GM19463 (cell line): Measurements from ENCODE around the gene ELMO1.

Experiments
- ATAC-seq: cut with Tn5 transposase; IDR thresholded peaks from one replicate; pipeline ENCODE4 v1.9.1; 2021; ENCODE audit warnings: mild to moderate bottlenecking, moderate library complexity; ENCODE audit not compliant: unreplicated experiment

ELMO1 gene

DNA sequence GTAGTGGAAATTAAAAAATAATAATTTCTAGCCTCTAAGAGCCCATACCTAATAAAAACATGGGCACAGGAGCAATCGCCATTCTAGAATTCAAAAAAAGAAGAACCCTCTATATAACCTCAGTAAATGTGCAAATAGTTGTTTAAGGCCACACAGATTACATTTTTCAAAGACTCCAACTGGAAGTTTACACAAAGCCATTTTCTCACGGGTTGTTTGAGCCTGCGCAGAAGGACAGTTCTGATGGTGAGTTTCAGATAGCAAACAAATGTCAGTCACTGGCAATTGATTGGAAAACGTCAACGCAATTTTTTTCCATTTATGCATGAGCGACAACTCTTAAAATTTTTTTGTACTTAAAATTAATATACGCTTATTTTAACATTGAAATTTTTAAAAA is 23.0 kb upstream of the ELMO1 start:
- ATAC-seq, result no peak

DNA sequence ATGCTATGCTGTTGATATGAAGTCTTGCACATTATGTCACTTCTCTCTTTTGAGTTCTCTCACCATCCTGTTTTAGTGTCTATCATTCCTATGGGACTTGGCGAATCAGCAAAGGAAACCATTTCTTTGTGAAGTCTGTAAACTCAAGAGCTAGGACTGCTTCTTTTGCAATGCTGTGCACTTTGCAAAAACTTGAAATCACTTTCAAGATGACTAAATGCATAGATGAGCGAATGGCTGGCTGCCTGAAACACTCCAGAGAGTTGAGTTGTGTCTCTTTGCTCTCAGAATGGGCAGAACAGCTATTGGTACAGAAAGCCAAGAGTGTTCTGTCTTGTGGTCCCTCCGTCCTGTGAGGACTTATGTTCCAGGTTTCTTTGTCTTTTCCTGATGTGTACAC is 18.3 kb upstream of the ELMO1 start:
- no peak for ATAC-seq

DNA sequence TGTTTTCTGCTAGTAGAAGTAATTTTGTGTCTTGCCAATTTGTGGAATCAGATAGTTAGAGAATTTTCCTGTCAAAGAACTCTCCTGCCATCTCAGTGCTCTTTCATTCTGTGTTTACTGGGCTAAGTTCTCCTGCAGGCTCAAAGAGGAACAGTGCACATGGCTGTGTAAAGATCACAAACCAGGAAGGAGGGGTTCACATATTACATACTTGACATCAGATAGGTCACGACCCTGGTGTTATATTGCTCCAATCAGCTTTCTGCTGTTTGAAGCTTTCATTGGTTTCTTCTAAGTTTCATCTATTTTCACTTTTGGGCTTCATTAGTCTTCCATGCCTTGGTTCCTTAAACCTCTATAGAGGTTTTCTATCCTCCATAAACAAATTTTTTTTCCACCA is 13.5 kb upstream of the ELMO1 start:
- no peak for ATAC-seq

DNA sequence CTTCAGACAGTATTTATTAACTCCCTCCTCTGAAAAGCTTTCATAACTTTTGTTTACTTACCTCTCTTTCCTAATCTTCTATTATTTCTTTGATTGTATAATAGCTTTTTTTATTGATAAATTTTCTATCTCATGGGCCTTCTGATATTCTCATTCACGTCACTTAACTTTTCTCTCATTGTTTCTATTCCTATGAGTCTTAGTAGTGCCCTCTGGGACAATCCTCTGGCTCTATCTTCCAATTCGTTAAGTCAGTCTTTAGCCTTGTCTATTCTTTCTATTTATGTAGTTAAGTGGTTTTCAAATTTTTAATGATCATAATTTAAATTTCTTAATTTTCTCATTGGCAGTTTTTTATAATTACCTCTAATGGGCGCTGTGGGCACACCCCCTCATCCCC is 6.4 kb upstream of the ELMO1 start:
- ATAC-seq, result no peak

DNA sequence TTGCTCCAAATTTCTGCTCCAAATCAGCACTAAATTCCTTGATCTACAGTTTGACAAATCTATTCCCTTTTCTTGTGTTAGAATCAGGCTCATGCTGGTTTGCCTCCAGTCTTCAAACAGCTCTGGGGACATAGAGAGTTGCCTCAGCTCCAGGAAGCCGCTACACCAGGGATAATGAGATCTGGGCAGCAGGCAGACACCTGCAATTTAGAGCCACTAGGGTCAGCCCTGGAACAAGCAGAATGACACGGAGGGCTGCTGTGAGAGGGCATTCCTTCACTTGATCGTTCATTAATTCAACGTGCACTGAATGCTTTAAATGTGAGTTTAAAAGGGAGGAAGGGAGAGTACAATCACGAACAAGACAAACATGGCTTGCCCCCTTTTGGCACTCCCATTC is 3.7 kb upstream of the ELMO1 start:
- no peak for ATAC-seq

DNA sequence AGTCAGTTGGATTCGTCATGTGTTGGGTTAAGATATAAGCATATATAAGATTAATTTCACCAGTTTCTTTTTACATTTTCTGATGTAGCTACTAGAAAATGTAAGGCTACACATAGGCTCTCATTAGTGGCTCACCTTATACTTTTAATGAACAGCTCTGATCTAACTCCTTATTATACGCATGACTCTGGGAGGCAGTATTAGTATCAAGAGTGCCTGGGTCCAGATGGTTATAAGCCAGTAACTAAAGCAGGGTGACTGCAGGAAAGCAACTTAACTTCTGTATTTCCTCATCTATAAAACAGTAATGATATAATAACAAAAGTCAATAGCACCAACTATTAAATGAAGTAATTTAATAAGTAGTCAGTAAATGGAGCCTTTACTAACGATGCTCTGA is 1.4 kb upstream of the ELMO1 start:
- no peak for ATAC-seq

DNA sequence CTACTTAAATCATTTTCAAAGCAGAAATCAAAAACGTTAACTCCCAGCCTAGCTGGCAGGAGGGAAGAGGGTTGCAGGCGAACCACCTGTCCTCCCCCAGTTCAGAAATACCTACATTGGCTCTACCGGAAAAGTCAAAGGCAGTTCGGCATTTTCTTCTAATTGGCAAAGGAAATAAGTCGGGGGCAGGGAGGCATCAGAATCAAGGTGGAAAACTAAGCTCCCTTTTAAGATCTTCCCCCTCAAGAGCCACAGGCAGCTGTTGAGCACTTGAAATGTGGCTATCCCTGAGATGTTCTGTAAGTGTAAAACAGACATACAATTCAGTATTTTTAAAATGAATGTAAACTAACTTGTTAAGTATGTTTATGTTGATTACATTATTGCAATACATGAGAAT is 957 bp upstream of the ELMO1 start:
- no peak for ATAC-seq

DNA sequence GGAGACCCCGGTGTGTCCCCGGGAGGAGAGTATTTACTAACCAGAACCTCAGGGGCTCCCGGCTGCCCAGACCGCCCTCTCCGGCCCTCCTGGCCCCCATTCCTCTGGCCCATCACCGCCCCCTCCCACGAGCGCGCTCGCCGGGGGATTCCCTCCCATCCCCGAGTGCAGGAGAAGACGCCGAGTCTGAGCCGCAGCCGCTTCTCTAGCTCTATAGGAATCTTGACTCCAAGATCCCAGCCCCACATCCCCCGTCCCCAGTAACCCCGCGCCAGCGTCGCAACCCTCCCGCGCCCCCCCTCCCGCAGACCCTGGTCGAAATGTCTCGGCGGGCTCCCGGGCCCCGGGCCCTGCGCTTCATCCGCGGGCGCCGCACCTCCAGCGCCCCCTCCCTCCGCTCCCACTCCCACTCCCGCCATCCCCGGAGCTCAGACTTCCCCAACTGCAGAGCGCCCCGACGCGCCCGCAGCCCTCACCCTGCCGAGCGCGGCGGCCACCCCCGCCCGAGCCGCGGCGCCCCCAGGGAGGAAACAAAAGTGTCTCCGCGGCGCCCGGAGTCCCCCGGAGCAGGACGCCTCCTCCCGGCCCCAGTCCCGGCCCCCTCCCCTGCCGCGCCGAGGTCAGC is 541 bp downstream of the ELMO1 start:
- peak; percentile 24 for ATAC-seq

DNA sequence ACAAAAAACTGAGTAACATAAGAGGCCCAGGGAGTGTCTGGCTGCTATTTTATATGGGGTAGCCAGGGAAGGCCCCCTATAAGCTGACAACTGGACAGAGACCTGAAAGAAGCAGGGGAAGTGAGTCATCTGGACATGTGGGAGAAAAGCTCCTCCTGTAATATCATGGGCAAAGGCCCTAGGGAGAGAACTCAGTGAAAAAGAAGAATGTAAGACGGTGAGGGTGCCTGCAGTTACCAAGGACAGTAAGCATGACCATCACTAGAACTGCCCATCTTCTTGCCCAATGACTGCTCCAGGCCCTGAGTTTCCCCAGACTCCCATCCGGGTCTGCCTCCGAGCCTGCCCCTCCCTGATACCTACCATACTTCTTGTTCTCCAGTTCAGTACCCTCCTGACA is 2.3 kb downstream of the ELMO1 start:
- ATAC-seq, result no peak

DNA sequence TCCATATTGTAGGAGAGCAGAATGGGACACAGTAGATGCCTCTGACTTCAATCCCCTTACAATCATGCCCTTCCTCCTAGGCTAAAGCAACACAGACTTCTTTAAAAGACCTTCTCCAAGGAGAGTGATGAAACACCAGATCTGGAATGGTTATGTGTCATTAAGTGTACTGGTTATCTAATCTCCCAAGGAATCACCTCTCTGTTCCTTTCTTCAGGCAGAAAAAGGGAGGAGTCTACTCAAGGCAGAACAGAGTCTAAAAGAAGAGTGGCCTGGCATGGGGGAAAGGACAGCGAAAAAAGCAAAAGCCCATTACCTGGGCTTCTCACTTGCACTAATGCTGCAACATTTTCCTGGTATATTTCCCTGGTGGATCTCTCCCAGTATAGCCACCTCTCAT is 2.9 kb downstream of the ELMO1 start:
- no peak for ATAC-seq

DNA sequence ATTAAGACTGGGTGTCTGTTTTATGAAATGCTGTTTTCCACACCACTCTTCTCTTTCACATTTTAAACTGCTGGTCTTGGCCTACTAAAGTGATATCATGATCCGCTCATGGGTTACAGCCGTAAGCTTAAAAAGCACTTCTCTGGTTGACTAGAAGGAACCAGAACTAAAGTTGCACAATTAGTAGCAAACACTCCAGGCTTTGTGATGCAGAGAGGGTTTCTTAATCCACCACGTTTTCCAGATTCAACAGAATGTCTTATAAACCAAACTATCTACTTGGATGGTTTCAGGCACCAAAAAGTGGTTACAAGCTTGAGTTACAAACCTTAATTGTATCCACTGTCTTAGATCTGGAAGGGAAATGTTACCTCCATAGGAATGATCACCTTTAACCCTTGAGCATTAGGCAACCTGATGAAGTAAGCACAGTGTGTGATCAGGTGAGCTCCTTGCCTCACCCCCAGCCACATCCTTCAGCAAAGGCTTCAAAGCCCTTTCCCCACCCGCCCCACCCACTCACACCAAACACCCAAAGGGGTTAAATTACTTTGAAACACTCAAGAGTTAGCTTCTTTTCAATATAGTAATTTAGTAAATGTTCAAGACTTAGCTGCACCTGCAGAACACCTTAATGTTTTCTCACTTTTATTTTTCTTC is 3.5 kb downstream of the ELMO1 start:
- no peak for ATAC-seq

DNA sequence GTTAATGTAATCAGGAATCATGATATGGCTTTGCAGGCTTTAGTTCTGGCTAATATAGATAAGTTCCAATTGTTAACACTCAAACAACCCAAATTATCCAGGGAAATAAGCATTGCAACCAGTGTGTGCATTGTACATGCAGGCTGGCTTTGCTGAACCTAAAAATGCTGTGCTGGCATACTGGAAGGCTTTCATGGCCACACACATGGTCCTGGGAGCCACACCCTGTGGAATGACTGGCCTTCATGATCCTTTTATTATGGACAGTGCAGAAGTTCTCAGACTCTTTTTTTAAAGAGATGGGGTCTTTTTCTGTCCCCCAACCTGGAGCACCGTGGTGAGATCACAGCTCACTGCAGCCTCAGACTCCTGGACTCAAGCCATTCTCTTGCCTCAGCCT is 5.0 kb downstream of the ELMO1 start:
- no peak for ATAC-seq

DNA sequence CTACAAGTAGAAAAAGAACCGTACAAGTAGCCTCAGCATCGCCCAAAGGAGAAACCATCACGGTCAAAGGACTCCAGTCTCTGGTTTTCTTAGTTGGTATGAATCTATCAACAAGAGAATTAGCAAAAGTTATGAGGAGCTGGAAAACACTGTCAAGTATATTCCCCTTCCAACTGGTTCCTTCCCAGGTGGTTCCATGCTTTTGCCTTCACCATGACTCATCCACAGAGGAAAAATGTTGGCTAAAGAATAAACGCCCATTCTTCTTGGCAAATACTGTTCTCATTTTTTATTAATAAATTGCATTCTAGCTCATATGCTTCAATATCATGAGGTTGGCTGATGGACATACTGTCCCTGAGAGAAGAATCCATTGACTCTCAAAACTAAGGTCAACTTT is 6.4 kb downstream of the ELMO1 start:
- ATAC-seq, result no peak

DNA sequence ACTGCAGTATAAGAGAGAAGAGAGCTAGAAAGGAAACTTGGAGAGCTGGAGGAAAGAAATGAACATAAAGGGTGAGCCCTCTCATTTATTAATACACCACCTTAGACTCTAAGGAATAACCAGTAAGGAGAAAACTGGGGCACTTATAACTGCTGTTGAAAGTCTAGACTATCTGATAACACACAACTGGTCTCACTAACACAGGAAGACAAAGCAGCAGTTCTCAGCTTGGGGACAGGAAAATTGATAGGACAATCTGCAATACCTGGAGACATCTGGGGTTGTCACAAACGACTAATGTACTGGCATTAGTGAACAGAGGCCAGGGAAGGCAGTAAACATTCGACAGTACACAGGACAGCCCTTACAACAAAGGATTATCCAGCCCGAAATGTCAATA is 6.8 kb downstream of the ELMO1 start:
- no peak for ATAC-seq

DNA sequence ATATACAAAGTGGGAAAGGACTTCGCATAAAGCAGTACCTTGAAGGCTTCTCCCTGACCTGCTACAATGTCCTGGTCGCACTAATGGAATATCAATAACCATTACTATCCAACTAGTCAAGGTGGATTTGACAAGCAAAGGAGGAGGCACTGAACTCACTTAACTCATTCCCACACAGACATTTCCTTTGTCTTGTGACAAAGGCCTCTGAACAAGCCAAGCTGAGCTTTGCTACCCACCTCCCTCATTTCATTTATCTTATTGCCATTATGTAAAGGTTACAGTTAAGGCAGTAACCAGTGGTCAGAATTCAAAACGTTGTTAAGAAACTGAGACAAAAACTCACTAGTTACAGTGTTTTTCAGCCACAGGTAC is 7.3 kb downstream of the ELMO1 start:
- ATAC-seq, result no peak

DNA sequence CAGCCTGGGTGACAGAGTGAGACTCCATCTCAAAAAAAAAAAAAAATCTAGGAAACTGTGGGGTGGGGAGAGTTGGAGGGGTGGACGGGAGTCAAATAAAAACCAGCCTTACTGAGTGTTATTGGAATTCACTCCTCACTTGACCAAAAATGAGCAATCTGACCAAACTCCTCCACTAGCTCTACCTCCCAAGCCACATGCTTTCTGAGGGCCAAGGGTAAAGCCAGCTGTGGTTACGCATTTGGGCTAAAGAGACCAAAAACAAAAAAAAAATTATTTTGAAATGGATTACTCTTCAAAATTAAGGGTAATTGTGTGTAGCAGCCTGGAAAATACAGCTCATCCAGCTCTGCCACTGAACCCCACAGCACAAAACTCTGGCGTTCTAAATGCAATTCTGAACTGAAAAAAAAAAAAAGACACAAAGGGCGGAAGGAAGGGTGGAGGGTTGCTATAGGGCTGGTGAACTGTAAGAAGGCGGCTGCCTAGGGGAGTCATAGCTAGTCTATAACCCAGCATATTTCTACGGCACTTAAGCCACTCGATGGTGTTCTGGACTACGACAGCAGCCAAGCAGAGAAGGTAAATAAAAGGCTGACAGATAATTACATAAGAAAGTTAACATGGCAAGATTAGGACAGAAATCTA is 7.8 kb downstream of the ELMO1 start:
- ATAC-seq, result no peak

DNA sequence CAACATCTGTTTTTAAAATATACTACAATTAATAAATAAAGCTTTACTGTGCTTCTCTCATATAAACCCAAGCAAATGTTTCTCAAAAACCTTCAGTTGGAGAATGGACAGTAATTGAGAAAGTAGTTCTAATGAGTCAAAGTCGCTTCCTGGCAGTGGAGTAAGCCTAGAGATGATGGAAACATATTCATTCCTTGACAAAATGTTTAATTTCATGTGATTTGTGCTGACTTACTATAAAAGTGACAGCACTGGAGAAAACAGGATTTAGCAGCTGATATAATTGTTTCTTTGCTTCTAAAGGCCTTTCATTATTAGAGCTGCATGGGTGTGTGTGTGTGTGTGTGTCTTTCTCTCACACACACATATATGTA is 9.0 kb downstream of the ELMO1 start:
- no peak for ATAC-seq

DNA sequence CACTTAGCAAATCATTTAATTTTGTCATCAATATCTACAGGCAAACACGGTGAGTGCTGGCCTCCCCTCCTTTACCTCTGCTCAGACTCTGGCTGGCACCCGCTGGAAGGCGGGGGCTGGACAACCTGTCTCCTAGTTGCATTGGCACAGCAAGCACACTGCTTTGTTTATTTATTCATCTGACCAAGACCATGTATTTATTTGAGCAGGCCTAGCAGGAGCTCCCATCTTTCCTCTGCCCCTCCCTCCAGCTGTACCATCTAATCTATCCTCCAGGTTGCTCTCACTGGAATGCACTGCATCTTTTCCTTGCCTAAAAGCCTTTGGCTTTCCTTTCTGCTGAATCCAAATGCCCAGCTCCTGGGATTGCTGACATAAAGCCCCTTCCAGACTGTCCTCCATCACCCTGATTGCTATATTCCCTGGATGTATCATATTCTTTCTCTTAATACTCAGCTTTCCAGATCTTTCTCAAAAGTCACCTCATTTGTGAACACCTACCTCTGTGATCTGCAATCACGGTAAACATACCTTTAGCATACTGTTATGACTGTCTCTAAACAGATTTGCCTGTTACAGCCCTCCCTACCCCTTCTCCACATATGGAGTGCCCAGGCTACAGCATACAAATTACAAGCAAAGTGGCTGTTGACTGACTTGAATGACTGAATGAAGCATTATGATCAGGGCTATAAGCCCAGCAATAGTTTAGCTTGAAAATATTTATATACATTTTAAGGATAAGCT is 9.6 kb downstream of the ELMO1 start:
- ATAC-seq, result no peak

DNA sequence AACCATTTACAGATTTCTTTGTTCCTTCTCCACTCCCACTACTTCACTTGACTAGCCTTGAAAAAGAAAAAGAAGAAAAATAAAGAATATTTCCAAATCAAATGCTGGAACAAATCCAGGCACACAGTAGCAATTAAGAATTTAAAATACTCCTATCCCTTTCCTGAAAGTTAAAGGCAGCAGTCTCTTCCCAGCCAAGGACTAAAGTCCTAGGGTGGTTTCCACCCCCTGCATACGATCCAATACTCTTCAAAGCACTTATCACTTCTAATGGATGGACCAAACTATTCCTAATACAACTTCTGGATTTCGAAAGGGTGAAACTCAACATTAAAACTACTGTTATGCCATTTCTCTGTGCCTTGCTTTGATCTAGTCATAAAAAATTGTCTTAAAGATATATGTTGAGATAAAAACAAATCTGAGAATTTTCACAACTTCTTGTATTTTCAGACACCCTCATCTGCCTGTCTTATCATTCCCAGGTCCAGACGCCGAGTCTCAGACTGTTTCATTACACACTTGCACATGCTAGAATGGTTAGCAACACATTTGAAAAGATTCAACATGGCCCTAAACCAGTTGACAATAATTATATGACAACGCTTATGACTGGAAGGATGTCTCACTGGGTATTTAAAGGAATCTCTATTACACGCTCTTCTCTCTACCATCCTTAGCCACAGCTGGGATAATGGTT is 13.4 kb downstream of the ELMO1 start:
- no peak for ATAC-seq

DNA sequence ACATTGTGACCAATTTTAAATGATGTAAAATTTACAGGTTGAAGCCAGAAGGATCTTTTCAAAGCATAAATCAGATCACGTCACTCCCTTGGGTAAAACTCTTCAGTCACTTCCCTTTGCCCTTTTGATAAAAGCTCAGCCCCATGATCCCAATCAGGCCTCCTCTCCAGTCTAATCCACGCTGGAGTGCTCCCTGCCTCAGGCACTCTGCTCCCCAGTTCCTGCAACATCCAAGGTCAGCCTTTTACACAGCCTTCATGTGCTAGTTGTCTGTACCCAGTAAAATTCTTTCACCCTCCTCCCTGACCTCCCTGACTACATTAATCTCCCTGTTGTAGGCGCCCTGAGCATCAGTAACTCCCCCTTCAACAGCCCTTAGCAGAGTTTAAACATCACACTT is 14.1 kb downstream of the ELMO1 start:
- ATAC-seq, result no peak

DNA sequence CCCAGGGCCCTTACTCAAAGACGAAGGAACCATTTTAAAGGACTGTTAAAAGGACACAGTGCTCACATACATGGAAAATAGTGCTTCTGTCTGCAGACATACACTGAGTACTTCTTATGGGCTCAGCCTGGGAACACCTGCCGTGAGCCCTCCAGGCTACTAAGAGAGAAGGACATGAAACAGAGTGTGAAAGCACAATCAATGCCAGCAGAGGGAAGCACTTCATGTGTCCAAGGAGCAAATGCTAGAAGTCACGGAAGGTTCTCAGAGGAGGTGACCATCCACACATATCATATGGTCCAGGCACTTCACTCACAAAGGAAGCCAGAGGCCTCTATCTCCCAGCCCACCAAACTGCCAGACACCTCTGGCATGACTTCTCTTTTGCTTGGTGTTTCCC is 15.5 kb downstream of the ELMO1 start:
- ATAC-seq, result no peak
